GM12891 (cell line): ENCODE data around the gene SMG1.
"Not testable (repeated sequence)": the region's sequence is repeated elsewhere in the genome, so short reads cannot be mapped to it uniquely, and the experiment has no call there.

Experiments
- POLR2A ChIP-seq: IDR thresholded peaks from 2 replicates; pipeline ENCODE4 v1.6.1; 2011; ENCODE audit warnings: low read depth, low read length, control low read depth
- SPI1 ChIP-seq: IDR thresholded peaks from 2 replicates; pipeline ENCODE4 v1.6.1; 2011; ENCODE audit warnings: low read depth, low read length, control low read depth

DNA sequence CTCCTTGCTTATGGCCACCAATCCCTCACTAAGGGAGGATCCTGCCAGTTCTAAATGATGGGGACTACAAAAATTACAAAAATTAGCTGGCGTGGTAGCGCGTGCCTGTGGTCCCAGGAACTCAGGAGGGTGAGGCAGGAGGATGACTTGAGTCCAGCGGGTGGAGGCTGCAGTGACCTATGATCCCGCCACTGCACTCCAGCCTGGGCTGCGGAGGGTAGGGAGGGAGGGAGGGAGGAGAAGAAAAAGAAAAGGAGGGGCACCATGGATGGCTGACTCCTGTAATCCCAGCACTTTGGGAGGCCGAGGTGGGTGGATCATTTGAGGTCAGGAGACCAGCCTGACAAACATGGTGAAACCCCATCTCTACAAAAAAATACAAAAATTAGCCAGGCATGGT lies 1.9 kb upstream of the SMG1 start:
- TF ChIP-seq POLR2A, SPI1: not testable (repeated sequence)
